Central memory CD4-positive, alpha-beta T cell (primary cell): ENCODE results near the gene KARS1.

Experiments
- DNase-seq: peaks from one replicate; pipeline ENCODE4 v3.0.0; 2022
- total RNA-seq, 3 experiments: gene quantifications; one replicate each; lab custom pipeline; 2026; lab: John Stamatoyannopoulos, UW

The KARS1 gene
- total RNA-seq, result 118 to 508 (median 199) reads per million in 3 experiments

DNA sequence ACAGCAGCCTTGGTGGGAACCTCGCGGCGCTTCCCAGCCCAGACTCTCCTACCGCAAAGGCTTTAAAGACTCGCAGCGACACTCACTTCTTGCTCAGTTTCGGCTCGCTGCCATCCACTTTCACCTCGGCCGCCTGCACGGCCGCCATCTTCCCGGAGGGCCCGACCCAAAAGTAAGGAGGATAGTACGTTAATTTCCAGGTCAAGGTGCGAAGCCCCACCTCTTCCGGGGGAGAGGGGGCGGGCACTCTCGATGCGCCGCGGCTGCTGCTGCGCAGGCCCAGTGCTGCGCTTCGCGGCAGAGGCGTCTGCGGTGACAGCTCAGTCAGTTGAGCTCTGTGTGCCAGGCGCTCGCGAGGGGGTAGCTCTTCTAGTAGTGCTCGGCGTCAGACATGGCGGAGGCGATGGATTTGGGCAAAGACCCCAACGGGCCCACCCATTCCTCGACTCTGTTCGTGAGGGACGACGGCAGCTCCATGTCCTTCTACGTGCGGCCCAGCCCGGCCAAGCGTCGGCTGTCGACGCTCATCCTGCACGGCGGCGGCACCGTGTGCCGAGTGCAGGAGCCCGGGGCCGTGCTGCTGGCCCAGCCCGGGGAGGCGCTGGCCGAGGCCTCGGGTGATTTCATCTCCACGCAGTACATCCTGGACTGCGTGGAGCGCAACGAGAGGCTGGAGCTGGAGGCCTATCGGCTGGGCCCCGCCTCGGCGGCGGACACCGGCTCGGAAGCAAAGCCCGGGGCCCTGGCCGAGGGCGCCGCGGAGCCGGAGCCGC lies at the start of gene KARS1, which contains the start of gene TERF2IP:
TSS of gene KARS1 (minus strand) at position 174 of the 773 bp plus-strand sequence. CDS start at position 148, 26 bp downstream.
TSS of gene TERF2IP (plus strand) at position 282 of the 773 bp plus-strand sequence. CDS start at position 392, 110 bp downstream.
- DNase-seq, result peak; percentile 96

- DNase-seq, result no peak
Measured at GRCh38 chr16:75695708-75696107, 48.2 kb upstream of the KARS1 start.

- DNase-seq, result no peak
Measured at GRCh38 chr16:75687361-75687760, 39.9 kb upstream of the KARS1 start.

- no peak for DNase-seq
Measured at GRCh38 chr16:75682308-75682707, 34.8 kb upstream of the KARS1 start.

DNA sequence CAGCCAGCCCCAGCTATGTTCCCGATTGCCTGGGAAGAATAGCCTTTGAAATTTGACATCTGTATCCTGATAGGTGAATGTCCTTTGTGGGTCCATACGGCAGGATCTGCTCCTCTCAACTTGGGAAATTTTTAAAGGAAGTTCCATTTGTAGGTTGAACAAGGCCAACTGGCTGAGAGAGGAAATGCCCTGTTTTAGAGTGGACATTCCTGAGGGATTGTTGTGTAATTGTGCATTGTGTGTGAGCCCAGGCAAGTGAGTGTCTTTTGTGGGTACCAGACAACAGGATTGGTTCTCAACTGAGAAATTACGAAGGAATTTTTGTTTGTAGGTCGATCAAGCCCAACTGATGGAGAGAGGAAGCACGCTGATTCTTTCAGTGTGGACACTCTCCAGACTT lies 31.9 kb upstream of the KARS1 start:
- no peak for DNase-seq

GRCh38 chr16:75676909-75677308 lies 29.4 kb upstream of the KARS1 start, which contains the start of gene CPHXL2:
Gene CPHXL2 (minus strand): TSS chr16:75677009. CDS start chr16:75676999, 10 bp downstream.
- no peak for DNase-seq

- DNase-seq, result no peak
Measured at GRCh38 chr16:75667503-75667902, 20.0 kb upstream of the KARS1 start.

DNA sequence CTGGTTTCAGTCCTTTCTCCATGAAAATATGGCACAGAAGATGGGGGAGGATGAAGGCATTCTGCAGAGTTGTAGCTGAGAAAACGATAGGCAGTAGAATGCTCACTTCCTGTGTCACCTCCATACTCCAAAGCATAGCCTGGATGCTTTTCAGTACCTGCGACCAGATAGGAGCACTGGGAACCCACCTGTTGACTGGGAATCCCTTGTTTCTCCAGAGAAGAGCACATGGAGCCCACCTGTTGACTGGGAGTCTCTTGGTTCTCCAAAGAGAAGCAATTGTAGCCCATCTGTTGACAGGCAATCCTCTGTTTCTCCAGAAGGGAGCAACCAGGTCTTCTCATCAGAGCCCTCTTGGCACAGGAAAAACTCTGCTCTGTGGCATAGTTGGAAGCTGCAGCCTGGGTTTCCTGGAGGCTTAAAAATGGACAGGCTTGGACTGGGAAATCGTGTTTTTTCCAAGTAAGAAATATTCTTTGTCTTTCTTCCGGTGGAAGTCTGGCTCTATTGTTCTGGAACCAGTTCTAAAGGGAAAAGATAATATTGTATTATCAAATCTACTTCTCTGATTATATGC lies 13.3 kb upstream of the KARS1 start:
- DNase-seq, result no peak

GRCh38 chr16:75660321-75660720 lies 12.9 kb upstream of the KARS1 start:
- DNase-seq, result no peak

DNA sequence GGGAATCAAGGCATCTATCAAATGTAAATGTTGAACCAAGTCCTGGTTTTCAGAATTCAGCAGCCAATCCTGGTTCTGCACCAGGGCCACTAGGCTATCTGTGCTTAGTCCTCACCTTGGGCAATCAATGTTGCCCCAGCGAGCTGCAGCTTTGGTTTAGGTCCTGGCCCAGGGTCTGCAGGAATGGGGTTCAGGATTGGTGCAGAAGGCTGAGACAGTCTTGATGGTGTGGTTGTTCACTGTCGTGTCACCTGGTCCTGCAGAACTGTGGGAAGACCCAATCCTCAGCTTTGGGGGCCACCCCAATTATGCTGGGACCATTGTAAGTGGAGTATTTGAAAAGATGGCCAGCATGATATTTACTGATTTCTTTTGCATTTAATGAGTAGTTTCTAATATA lies 10.7 kb upstream of the KARS1 start:
- DNase-seq, result no peak

GRCh38 chr16:75653922-75654321 lies 6.5 kb upstream of the KARS1 start:
- no peak for DNase-seq

- peak; percentile 85 for DNase-seq
Measured at GRCh38 chr16:75648265-75649076, 1.0 kb upstream of the KARS1 start.

DNA sequence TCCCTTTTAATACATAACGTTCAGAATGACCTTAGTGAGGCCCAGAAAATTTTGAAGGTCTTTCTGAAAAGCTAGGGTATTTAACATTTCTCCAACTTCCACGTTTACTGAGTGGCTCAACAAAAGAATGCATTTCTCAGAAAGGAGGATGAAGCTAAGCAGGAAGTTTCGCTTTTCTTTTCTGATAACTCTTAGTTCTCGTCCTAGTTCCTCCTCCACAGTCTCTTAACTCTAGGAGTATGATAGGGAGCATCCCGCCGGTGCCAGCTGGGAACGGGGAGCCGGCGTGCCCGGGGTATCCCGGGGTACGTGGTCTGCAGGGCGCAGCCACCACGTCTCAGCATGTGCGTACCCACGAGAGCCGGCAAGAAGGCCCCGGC lies 363 bp downstream of the KARS1 start:
- no peak for DNase-seq

GRCh38 chr16:75644240-75645012 lies 3.0 kb downstream of the KARS1 start:
- peak; percentile 42 for DNase-seq

DNA sequence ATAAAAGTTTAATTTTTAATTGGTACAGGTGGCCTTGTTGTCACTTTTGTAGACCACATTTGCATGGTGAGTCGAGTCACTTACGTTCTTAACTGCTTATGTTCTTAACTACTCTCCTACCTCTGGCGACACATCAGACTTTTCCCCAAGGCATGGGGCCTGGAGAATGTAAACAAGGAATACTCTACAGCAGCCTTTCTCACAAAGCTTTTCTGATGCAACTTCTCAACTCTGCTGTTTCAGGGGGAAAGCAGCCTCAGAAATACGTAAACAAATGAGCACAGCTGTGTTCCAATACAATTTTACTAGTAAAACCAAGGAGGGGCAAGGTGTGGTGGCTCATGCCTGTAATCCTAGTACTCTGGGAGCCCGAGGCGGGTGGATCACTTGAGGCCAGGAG lies 6.9 kb downstream of the KARS1 start:
- no peak for DNase-seq

- DNase-seq, result no peak
Measured at GRCh38 chr16:75635036-75635435, 12.4 kb downstream of the KARS1 start.

- DNase-seq, result no peak
Measured at GRCh38 chr16:75632857-75633256, 14.6 kb downstream of the KARS1 start.

DNA sequence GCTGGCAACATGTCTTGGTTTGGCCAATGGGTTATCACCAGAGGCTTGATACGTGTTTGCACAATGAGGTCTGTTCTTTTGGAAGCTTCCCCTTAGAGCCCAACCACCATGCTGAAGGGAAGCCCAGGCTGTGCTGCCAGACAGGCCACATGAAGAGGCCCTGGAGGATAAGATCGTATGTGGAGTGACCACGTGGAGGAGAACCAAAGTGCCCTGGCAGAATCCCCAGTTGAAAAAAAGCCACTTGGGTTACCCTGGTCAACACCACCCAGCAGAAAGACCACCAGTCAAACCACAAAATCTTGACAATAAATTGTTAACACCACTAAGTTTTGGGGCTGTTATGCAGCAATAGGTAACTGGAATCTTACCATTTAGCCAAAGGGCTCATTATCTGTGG lies 17.4 kb downstream of the KARS1 start:
- DNase-seq, result no peak

GRCh38 chr16:75629132-75629531 lies 18.3 kb downstream of the KARS1 start:
- DNase-seq, result no peak

- no peak for DNase-seq
Measured at GRCh38 chr16:75628351-75628750, 19.1 kb downstream of the KARS1 start.

DNA sequence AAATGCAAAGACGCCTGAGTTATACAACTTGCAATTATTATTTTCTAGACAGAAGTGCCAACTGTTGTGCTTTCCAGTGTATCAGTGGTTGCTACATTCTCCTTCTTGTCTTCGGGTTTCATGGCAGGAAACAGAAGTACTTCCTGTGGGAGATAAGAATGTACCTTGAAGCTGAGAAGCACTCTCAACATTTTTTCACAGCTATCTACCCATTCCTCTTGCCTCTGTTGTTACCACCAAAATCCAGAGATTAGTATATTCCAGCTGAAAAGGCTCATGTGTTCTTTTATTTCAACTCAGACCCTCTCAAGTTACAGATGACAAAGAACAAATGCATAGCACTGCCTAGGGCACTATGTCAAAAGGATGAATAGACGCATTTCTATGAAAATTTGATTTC lies 19.6 kb downstream of the KARS1 start:
- peak; percentile 33 for DNase-seq

- DNase-seq, result no peak
Measured at GRCh38 chr16:75626806-75627205, 20.7 kb downstream of the KARS1 start.

DNA sequence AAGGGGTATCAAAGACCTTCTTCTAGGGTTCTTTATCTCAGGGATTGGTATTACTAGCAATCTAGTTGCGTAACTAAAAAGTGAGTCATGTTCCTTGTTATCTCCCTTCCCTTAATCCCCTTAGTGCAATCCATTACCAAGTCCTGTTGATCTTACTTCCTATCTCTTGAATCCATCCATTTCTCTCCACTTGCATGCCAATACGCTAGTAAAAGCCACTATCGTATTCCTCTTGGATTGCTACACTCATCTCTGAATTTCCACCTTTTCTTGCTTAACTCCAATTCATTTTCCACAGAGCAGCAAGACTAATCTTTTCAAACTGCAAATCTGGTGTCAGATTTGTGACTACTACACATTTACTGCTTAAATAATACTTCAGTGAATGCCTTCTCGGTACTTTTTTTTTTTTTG lies 22.5 kb downstream of the KARS1 start:
- DNase-seq, result no peak
